Endothelial cell of umbilical vein (primary cell): ENCODE data around the gene C2CD5.

Source experiments
- MYC ChIP-seq: IDR thresholded peaks from one replicate; pipeline ENCODE4 v1.6.1; 2011; ENCODE audit warnings: mild to moderate bottlenecking, low read depth, low read length
- POLR2A ChIP-seq: IDR thresholded peaks from 2 replicates; pipeline ENCODE4 v1.6.1; 2012; ENCODE audit warnings: low read depth, mild to moderate bottlenecking, control low read depth, low read length
- TF ChIP-seq, protein P1 (sequence below), 2 donors: IDR thresholded peaks; 1 replicate in 1 of 2; 2 replicates in 1 of 2; pipeline ENCODE4 v1.5.1; 2011; ENCODE audit warnings: low read length in 2 of 2, mild to moderate bottlenecking in 2 of 2, moderate library complexity in 2 of 2, control low read depth in 1 of 2, inconsistent platforms in 1 of 2, low read depth in 1 of 2; ENCODE audit not compliant: insufficient read depth in 1 of 2; ENCODE audit errors: extremely low read depth in 1 of 2
- TF ChIP-seq, protein P2 (sequence below): IDR thresholded peaks from 2 replicates; pipeline ENCODE4 v1.6.1; 2011; ENCODE audit not compliant: insufficient read depth, insufficient read length

DNA sequence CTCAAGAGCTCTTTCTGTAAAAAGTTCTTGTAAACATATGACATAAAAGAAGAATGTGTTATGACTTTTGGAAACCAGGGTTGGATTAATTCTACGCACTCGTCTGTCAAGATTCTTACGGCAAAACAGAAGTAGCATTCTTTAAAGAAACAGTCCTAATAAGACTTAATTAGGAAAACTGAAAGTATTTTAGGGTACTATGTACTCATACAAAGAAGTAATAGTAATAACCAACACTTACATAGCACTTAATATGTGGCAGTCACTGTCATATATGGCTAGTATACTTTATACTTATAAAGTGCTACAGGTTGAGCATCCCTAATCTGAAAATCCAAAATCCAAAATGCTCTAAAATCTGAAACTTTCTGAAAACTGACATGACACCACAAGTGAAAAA is 136.9 kb downstream of the C2CD5 start:
- TF ChIP-seq POLR2A = no peak
- TF ChIP-seq, protein P1, sequence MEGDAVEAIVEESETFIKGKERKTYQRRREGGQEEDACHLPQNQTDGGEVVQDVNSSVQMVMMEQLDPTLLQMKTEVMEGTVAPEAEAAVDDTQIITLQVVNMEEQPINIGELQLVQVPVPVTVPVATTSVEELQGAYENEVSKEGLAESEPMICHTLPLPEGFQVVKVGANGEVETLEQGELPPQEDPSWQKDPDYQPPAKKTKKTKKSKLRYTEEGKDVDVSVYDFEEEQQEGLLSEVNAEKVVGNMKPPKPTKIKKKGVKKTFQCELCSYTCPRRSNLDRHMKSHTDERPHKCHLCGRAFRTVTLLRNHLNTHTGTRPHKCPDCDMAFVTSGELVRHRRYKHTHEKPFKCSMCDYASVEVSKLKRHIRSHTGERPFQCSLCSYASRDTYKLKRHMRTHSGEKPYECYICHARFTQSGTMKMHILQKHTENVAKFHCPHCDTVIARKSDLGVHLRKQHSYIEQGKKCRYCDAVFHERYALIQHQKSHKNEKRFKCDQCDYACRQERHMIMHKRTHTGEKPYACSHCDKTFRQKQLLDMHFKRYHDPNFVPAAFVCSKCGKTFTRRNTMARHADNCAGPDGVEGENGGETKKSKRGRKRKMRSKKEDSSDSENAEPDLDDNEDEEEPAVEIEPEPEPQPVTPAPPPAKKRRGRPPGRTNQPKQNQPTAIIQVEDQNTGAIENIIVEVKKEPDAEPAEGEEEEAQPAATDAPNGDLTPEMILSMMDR (IDR thresholded peaks at IDR 0.05; ENCODE audit: extremely low read depth in 1 of 2, insufficient read depth in 1 of 2, low read depth in 1 of 2, low read length in 2 of 2) = no peak
- no peak for TF ChIP-seq MYC
- TF ChIP-seq, protein P2, sequence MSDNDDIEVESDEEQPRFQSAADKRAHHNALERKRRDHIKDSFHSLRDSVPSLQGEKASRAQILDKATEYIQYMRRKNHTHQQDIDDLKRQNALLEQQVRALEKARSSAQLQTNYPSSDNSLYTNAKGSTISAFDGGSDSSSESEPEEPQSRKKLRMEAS = no peak
